Subcutaneous preadipocyte (primary cell): ENCODE data around the gene NLRP8. TPM values are rescaled to one million over a fixed set of nuclear protein-coding genes. Genes with fewer than 3 reads are reported as not detected.

ENCODE experiments used
- total RNA-seq: library from RNA; depleted of rRNA; stranded (reverse); fragments of >200 nt; gene quantifications from 2 replicates; pipeline ENCODE4 v1.2.3, GENCODE V29; 2012

Gene NLRP8
- total RNA-seq: not detected in 2 replicates

GRCh38 chr19:55947532-55947931 is at the start of gene NLRP8:
NLRP8 (plus strand) TSS chr19:55947832.

GRCh38 chr19:55931936-55932386 is 15.7 kb upstream of the NLRP8 start, which contains the start of gene NLRP13:
NLRP13 (minus strand) TSS chr19:55932336; CDS start chr19:55932311, 25 bp downstream.

GRCh38 chr19:55986487-55986886 is 38.9 kb downstream of the NLRP8 start, which contains the start of gene NLRP5:
NLRP5 (plus strand) TSS chr19:55986775.

Other genes with a start within 250 kb of the NLRP8 start
- not detected in 2 replicates for gene NLRP9, start 209.4 kb upstream of the NLRP8 start, total RNA-seq
- gene RFPL4A, start 188.7 kb upstream of the NLRP8 start, total RNA-seq: not detected in 2 replicates
- not detected in 2 replicates for gene RFPL4AL1, start 178.7 kb upstream of the NLRP8 start, total RNA-seq
- not detected in 2 replicates for gene NLRP11, start 115.8 kb upstream of the NLRP8 start, total RNA-seq
- not detected in 2 replicates for gene NLRP4, start 111.3 kb upstream of the NLRP8 start, total RNA-seq
- gene NLRP13, start 15.5 kb upstream of the NLRP8 start, total RNA-seq: not detected in 2 replicates
- not detected in 2 replicates for gene NLRP5, start 38.9 kb downstream of the NLRP8 start, total RNA-seq
- 26.5 and 39.7 TPM in 2 replicates for gene ZNF787, start 173.5 kb downstream of the NLRP8 start, total RNA-seq
- 11.3 and 15.1 TPM in 2 replicates for gene ZNF444, start 193.5 kb downstream of the NLRP8 start, total RNA-seq
- gene GALP, start 228.2 kb downstream of the NLRP8 start, total RNA-seq: not detected in 2 replicates
- not detected in 2 replicates for gene ZSCAN5B, start 250.0 kb downstream of the NLRP8 start, total RNA-seq